ENCODE measurements around the gene MT1G.
A peak's percentile ranks its signal among the peaks of the same experiment; 100 is the strongest.
"Not testable (repeated sequence)": the region's sequence is repeated elsewhere in the genome, so short reads cannot be mapped to it uniquely, and the experiment has no call there.

MT1G gene

GRCh38 chr16:56684256-56684925 lies 16.5 kb upstream of the MT1G start:
- no peak for DNase-seq

- DNase-seq: no peak
Measured at GRCh38 chr16:56683424-56684172, 15.7 kb upstream of the MT1G start.

GRCh38 chr16:56682703-56683397 lies 15.0 kb upstream of the MT1G start:
- no peak for DNase-seq

- peak; percentile 91 for DNase-seq
Measured at GRCh38 chr16:56681939-56682702, 14.3 kb upstream of the MT1G start, which contains the start of gene MT1X. Gene MT1X, plus strand, starts transcription at chr16:56682470. Its CDS starts 71 bp downstream, at chr16:56682541.

GRCh38 chr16:56679818-56680217 lies 12.0 kb upstream of the MT1G start:
- DNase-seq: no peak

- no peak for DNase-seq
Measured at GRCh38 chr16:56679078-56679730, 11.3 kb upstream of the MT1G start.

- no peak for DNase-seq
Measured at GRCh38 chr16:56677474-56677873, 9.6 kb upstream of the MT1G start.

- DNase-seq: no peak
Measured at GRCh38 chr16:56675685-56676210, 7.9 kb upstream of the MT1G start.

- DNase-seq: not testable (repeated sequence)
Measured at GRCh38 chr16:56674570-56674969, 6.7 kb upstream of the MT1G start.

GRCh38 chr16:56673921-56674320 lies 6.1 kb upstream of the MT1G start:
- DNase-seq: no peak

- no peak for DNase-seq
Measured at GRCh38 chr16:56672761-56673536, 5.1 kb upstream of the MT1G start.

- DNase-seq: not testable (repeated sequence)
Measured at GRCh38 chr16:56672171-56672570, 4.3 kb upstream of the MT1G start.

- DNase-seq: not testable (repeated sequence)
Measured at GRCh38 chr16:56671691-56672090, 3.8 kb upstream of the MT1G start.

- DNase-seq: no peak
Measured at GRCh38 chr16:56670620-56670934, 2.7 kb upstream of the MT1G start.

GRCh38 chr16:56669840-56670619 lies 2.2 kb upstream of the MT1G start:
- no peak for DNase-seq

GRCh38 chr16:56669005-56669839 lies 1.4 kb upstream of the MT1G start, which contains the start of gene MT1H:
Gene MT1H, plus strand, starts transcription at chr16:56669814. Its CDS starts 71 bp downstream, at chr16:56669885.
- DNase-seq: no peak

- DNase-seq: not testable (repeated sequence)
Measured at GRCh38 chr16:56665286-56666261, 2.3 kb downstream of the MT1G start.

GRCh38 chr16:56664506-56664905 lies 3.4 kb downstream of the MT1G start:
- DNase-seq: no peak

All from retina (tissue), 1 donor.